GM10847 (cell line): ENCODE measurements around the gene SIK2.

Experiments
- POLR2A ChIP-seq: IDR thresholded peaks from 2 replicates; pipeline ENCODE4 v1.6.1; 2011; ENCODE audit not compliant: insufficient read length; ENCODE audit errors: extremely low read depth

SIK2 gene

GRCh38 chr11:111735262-111736116, 133.2 kb downstream of the SIK2 start:
- TF ChIP-seq POLR2A: no peak

GRCh38 chr11:111736181-111736590, 133.9 kb downstream of the SIK2 start:
- no peak for TF ChIP-seq POLR2A

DNA sequence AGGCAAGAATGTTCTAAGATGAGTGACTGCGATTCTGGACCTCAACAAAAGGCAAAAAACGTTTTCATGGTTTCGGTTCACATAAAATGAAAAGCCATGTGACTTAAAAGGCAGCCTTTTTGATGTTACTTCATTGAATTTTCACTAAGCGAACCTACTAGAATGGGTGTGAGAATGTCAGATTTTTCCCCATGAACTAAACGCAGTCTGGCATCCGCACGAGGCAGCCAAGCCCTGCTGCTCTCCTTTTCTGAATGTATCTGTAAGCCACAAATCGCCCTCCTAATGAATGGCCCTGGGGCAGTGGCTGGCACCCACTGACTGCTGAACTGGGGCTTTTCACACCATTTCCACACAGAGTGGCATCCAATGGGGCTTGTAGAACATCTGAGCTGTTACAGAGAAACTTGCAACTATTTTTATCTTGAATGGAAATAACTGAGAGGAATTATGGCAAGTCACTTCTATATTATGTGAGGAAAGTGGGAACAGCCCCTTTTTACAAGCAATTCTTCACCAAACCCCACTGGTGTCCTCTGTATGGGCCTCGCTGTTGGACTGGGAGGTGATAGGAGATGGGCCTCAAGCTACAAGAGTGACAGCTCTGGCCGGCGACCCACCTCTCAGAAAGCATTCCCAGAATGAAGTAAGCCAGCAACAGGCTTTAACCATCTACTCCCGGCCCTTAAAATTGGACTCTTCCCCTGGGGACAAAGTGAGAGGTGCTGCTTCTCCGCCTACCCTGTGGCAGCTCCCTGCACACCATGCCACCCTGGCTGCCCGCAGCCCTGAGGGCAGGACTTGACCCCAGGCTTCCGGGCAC, 134.6 kb downstream of the SIK2 start:
- no peak for TF ChIP-seq POLR2A

DNA sequence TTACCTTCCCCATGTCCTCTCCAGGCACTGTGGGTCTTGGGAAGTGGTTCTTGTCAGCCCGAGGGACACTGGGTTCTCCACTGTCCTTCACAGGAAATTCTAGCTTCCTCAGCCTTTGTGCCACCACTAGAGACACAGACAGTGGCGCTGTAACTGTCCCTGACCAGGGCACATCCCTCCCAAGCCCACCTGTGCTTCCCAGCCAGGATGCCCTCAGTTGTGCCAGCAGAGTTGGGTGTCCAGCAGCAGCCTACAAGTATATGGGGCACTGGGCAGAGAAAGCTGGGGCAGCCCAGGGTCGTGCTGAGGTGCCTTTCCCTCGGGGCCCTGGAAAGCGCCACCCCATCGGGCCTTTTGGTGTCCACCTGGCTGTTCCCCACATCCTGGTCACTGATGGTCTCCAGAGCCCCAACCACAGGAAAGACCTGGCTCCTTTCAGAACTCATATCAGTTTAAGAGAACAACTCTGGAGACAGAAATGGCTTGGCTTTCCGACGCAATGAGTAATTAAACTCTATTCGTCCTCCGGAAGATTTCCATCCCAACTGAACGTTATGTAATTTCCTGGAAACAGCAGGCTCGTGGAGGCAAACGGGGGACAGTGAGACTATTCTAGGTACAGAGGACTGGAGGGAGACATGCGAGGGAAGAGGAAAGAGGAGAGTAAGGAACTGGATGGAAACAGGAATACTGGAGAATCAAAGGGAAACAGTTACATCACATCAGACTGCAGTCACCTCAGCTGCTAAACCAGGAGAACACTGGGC, 135.4 kb downstream of the SIK2 start:
- TF ChIP-seq POLR2A: no peak

GRCh38 chr11:111739299-111739698, 137.1 kb downstream of the SIK2 start:
- no peak for TF ChIP-seq POLR2A

GRCh38 chr11:111741751-111742150, 139.5 kb downstream of the SIK2 start:
- no peak for TF ChIP-seq POLR2A

GRCh38 chr11:111743700-111744099, 141.5 kb downstream of the SIK2 start:
- TF ChIP-seq POLR2A: no peak

DNA sequence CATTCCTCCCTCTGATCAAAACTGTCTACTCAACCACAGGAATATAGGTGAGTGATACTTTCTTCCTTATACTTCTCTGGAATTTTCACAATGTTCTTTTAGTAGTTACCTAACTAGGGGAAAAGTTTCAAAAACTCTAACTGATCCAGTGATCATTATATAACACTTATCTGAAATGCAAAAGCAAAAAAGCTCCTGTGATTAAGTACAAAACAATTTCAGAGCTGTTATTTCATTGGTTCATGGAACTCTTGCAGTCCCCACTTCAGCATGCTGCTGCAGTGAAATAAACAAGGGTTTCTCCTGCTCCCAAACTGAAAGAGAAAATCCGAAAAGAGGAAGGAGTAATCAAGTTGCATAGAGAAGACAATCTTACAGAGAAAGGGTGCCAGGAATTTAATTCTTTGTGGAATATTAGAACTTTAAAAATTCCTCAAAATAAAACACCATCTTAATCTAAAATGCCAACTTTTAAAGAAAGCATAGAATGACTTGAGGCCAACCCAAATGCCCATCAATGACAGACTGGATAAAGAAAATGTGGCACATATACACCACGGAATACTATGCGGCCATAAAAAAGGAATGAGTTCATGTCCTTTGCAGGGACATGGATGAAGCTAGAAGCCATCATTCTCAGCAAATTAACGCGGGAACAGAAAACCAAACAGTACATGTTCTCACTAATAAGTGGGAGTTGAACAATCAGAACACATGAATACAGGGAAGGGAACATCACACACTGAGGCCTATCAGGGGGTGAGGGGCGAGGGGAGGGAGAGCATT, 143.7 kb downstream of the SIK2 start:
- no peak for TF ChIP-seq POLR2A

DNA sequence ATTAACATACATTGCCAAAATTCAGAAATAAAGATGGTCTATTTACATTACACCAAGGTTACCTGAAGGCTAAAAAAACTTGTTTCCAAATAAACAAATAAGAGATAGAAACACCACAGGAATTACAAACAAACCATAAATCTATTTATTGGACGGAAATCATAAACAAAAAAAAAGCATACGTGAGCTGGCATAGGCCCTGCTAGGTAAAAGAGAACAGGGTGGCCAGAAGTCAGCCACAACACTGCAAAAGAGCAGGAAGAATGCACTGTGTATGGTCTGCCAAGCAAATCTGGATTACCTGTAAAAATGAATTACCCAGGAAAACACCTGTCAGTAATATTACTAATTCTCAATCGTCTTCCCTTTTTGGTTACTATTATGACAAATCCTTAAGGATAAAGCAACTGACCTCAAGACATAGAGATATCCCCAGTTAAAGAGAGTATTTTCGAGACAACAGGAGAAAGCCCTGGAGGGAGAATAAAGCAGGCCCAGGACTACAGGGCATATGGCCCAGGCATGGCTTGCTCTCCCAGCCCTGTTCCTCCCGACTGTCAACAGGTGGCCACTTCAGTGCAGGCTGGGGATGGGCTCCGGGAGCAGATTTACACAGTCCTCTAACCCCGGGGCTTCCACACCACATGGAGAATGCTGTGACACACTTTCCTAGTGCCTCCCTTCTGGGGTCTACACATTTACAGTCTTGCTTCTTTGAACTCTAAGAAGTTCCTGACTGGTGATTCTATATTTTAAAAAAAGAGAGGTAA, 146.0 kb downstream of the SIK2 start:
- no peak for TF ChIP-seq POLR2A

GRCh38 chr11:111749646-111750045, 147.4 kb downstream of the SIK2 start:
- TF ChIP-seq POLR2A: no peak

- no peak for TF ChIP-seq POLR2A
Measured at GRCh38 chr11:111756097-111756496, 153.8 kb downstream of the SIK2 start.

DNA sequence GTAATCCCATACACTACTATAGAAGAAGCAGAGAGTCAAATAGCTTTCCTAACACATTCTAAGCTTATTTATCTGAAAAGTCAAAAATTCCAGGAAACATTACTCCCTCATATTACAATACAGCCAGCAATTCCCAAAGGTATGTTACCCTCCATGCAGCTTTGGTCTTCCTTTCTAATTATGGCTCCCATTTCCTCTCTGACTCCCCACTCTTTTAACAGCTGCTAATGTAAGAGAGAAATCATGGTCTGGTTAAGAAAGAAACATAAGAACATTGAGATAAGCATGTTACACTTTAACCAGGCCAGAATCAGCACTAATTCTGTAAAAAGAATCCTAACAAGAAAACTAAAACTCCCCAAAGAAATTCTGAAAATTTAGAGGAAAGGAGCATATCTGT, 157.1 kb downstream of the SIK2 start:
- TF ChIP-seq POLR2A: no peak

DNA sequence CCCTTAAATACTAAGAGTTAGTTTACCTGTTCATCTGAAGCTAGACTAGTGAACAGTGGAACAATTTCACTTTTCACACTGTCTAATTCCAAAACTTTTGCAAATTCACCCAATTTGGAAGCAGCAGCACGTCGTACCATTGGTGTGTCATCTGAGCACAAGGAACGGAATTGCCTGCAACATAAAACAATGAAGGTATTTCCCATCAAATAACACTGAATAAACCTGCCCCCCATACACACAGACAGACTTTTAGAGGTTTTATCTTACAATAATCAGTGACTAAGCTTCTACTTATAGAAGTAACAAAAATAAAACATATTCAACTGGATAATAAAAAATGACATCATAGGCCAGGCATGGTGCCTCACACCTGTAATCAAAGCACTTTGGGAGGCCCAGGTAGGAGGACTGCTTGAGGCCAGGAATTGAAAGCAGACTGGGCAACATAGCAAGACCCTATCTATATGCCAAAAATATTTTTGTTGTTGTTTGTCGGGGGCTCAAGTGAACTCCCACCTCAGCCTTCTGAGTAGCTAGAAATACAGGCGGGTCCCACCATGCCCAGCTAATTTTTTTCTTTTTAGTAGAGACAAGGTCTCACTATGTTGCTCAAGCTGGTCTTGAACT, 157.6 kb downstream of the SIK2 start:
- no peak for TF ChIP-seq POLR2A
